HepG2 (cell line): Measurements from ENCODE around the gene FASTKD1. TPM values are rescaled to one million over a fixed set of nuclear protein-coding genes. Genes with fewer than 3 reads are reported as not detected.

Source experiments
- ATAC-seq: fragments of 200-7000 bp; cut with Tn5 transposase; 3 replicates; pipeline ENCODE4 v1.9.1; 2020; ENCODE audit warnings: mild to moderate bottlenecking, moderate library complexity
- BruUV-seq: library from RNA; stranded (reverse); fragments of 400-500 nt; replicated peaks from 2 replicates; lab custom pipeline; 2021; lab: Mats Ljungman, UMichigan
- CTCF ChIA-PET: fragments of 300-600 bp; formaldehyde crosslinking; extraction: SDS; loops from one replicate; lab custom pipeline; 2021; ENCODE audit warnings: low total read pairs, inconsistent platforms, low intra/inter-chr PET ratio; lab: Yijun Ruan, JAX
- POLR2A ChIA-PET: fragments of 350-600 bp; sonication (Branson Sonifier 250); formaldehyde crosslinking; loops from one replicate; lab custom pipeline; 2020; ENCODE audit warnings: antibody characterized with exemption, inconsistent platforms; lab: Yijun Ruan, JAX
- DNase-seq: peaks from one replicate; pipeline ENCODE4 v3.0.0-alpha.2; 2015; ENCODE audit warnings: low spot score
- FAIRE-seq: peaks from 3 replicates; lab custom pipeline; 2011; peaks lifted over from hg19 to GRCh38; lab: Jason Lieb, UNC
- H2AFZ ChIP-seq: one replicate; pipeline ENCODE4 v1.6.1; 2011; ENCODE audit warnings: low read length, inconsistent platforms
- H3K27ac ChIP-seq: fragments of 300-600 bp; 3 replicates; pipeline ENCODE4 v1.8.0; 2011; ENCODE audit warnings: mixed run types, mild to moderate bottlenecking, mixed read lengths, low read length, inconsistent platforms; ENCODE audit not compliant: insufficient read depth; ENCODE audit errors: extremely low read length
- H3K27me3 ChIP-seq, 2 experiments: fragments of 200-600 bp in 1 of 2; 2 replicates in 1 of 2; 3 replicates in 1 of 2; pipeline versions ENCODE4 v1.6.0 to v1.8.0; 2011; ENCODE audit warnings: low read length in 2 of 2, mild to moderate bottlenecking in 2 of 2, moderate library complexity in 2 of 2, inconsistent platforms in 1 of 2; ENCODE audit not compliant: insufficient read depth in 2 of 2, control insufficient read depth in 1 of 2
- H3K36me3 ChIP-seq, 2 experiments: fragments of 200-600 bp in 1 of 2; replicated peaks in 1 of 2; 2 replicates in 1 of 2; 3 replicates in 1 of 2; pipeline versions ENCODE4 v1.5.1 to v1.8.0; 2011; ENCODE audit warnings: low read length in 2 of 2, inconsistent platforms in 1 of 2; ENCODE audit not compliant: insufficient read depth in 2 of 2, control insufficient read depth in 1 of 2
- H3K4me1 ChIP-seq: 2 replicates; pipeline ENCODE4 v1.5.1; 2012; ENCODE audit warnings: low read length, inconsistent platforms; ENCODE audit not compliant: insufficient read depth
- H3K4me2 ChIP-seq: 2 replicates; pipeline ENCODE4 v1.6.0; 2011; ENCODE audit warnings: low read depth, low read length, inconsistent platforms
- H3K4me3 ChIP-seq, 3 experiments: fragments of 200-600 bp in 1 of 3; sonication (generic), shearing (Covaris generic) in 1 of 3; replicated peaks in 1 of 3; 2 replicates each; pipeline ENCODE4 v1.5.1; 2011 to 2016; ENCODE audit warnings: low read length in 3 of 3, inconsistent platforms in 2 of 3, low read depth in 2 of 3, mild to moderate bottlenecking in 2 of 3, control low read depth in 1 of 3, mixed read lengths in 1 of 3; ENCODE audit not compliant: insufficient read depth in 1 of 3
- H3K79me2 ChIP-seq: one replicate; pipeline ENCODE4 v1.6.1; 2011; ENCODE audit warnings: low read length, inconsistent platforms; ENCODE audit not compliant: insufficient read depth
- H3K9ac ChIP-seq: 2 replicates; pipeline ENCODE4 v1.6.0; 2011; ENCODE audit warnings: mild to moderate bottlenecking, low read depth, low read length, inconsistent platforms; ENCODE audit not compliant: insufficient read depth
- H3K9me3 ChIP-seq: 2 replicates; pipeline ENCODE4 v1.5.1; 2012; ENCODE audit warnings: mild to moderate bottlenecking, low read length
- H4K20me1 ChIP-seq: 2 replicates; pipeline ENCODE4 v1.6.0; 2011; ENCODE audit warnings: inconsistent platforms, mild to moderate bottlenecking, low read length, moderate library complexity; ENCODE audit not compliant: insufficient read depth
- CBFB ChIP-seq: sonication (generic); formaldehyde crosslinking; IDR thresholded peaks from 2 replicates; pipeline ENCODE4 v1.4.0; 2020; ENCODE audit warnings: missing genetic modification reagents
- HOXA3 ChIP-seq: sonication (generic); formaldehyde crosslinking; IDR thresholded peaks from 2 replicates; pipeline ENCODE4 v1.5.0; 2020; ENCODE audit warnings: missing genetic modification reagents
- KDM1A ChIP-seq: IDR thresholded peaks from 2 replicates; pipeline ENCODE4 v1.6.1; 2016; ENCODE audit warnings: missing compliant biosample characterization
- NFATC3 ChIP-seq: sonication (generic); formaldehyde crosslinking; IDR thresholded peaks from 2 replicates; pipeline ENCODE4 v1.5.1; 2020; ENCODE audit warnings: mild to moderate bottlenecking, missing genetic modification reagents
- SALL1 ChIP-seq: sonication (generic); formaldehyde crosslinking; IDR thresholded peaks from 2 replicates; pipeline ENCODE4 v1.8.0; 2022; ENCODE audit warnings: mild to moderate bottlenecking, missing genetic modification reagents
- SAP130 ChIP-seq: IDR thresholded peaks from 2 replicates; pipeline ENCODE4 v1.6.1; 2016; ENCODE audit warnings: low read depth
- SOX6 ChIP-seq, 2 experiments: fragments of 450-650 bp in 1 of 2; sonication (generic) in 1 of 2; formaldehyde crosslinking in 1 of 2; IDR thresholded peaks; 2 replicates each; pipeline versions ENCODE4 v1.4.0 to v1.6.1; 2017 to 2020; ENCODE audit warnings: antibody characterized with exemption in 1 of 2, mild to moderate bottlenecking in 1 of 2, missing genetic modification reagents in 1 of 2
- TEAD2 ChIP-seq: sonication (generic); formaldehyde crosslinking; IDR thresholded peaks from 2 replicates; pipeline ENCODE4 v1.9.0; 2021; ENCODE audit warnings: missing genetic modification reagents
- TOE1 ChIP-seq: sonication (generic); formaldehyde crosslinking; IDR thresholded peaks from 2 replicates; pipeline ENCODE4 v1.4.0; 2020; ENCODE audit warnings: mild to moderate bottlenecking, missing genetic modification reagents
- TSC22D2 ChIP-seq: sonication (generic); formaldehyde crosslinking; IDR thresholded peaks from 2 replicates; pipeline ENCODE4 v1.5.1; 2020; ENCODE audit warnings: missing genetic modification reagents, mild to moderate bottlenecking, borderline replicate concordance
- ZNF782 ChIP-seq: sonication (generic); formaldehyde crosslinking; IDR thresholded peaks from 2 replicates; pipeline ENCODE4 v1.4.0; 2020; ENCODE audit warnings: missing genetic modification reagents, mild to moderate bottlenecking, borderline replicate concordance
- ZSCAN25 ChIP-seq: sonication (generic); formaldehyde crosslinking; IDR thresholded peaks from 2 replicates; pipeline ENCODE4 v1.8.0; 2022; ENCODE audit warnings: mild to moderate bottlenecking, missing genetic modification reagents
- WGBS: methylation state at CpG from one replicate; pipeline ENCODE4 v1.1.6; 2017; ENCODE audit warnings: low lambda C conversion rate; 5-methylcytosine and 5-hydroxymethylcytosine counted together
- in situ Hi-C: cut with HindIII; loops from 2 replicates; pipeline ENCODE4 v1.10.0; 2017; ENCODE audit warnings: low pct_unique_long_range_greater_than_20kb; ENCODE audit not compliant: extremely low pct_ligation_motif_present
- intact Hi-C: fragments of 100-400 bp; cut with micrococcal nuclease; formaldehyde crosslinking; loops from one replicate; pipeline ENCODE4 v1.10.0; 2022; ENCODE audit not compliant: unreplicated experiment
- polyA plus RNA-seq, 8 experiments: library from polyadenylated mRNA; depleted of rRNA in 3 of 8; stranded (reverse) in 7 of 8; unstranded in 1 of 8; fragments of >200 nt; fragmentation: Illumina TruSeq in 4 of 8; extraction: Trizol in 4 of 8; gene quantifications; 2 replicates each; pipeline versions ENCODE4 v1.2.1 to v1.2.3, GENCODE V29; 2011 to 2016; ENCODE audit warnings: low read depth in 4 of 8, missing spikeins in 1 of 8, mixed read lengths in 1 of 8; ENCODE audit not compliant: insufficient read depth in 1 of 8
- total RNA-seq, 5 experiments: library from RNA; depleted of rRNA; stranded (reverse); fragments of >200 nt; fragmentation: Illumina TruSeq; extraction: Trizol; gene quantifications; 2 replicates each; pipeline ENCODE4 v1.2.3, GENCODE V29; 2016; ENCODE audit warnings: low read depth in 1 of 5
- TF ChIP-seq, protein P1 (sequence below): sonication (generic); formaldehyde crosslinking; IDR thresholded peaks from 2 replicates; pipeline ENCODE4 v1.8.0; 2023; ENCODE audit warnings: mild to moderate bottlenecking, missing genetic modification reagents
- TF ChIP-seq, protein P2 (sequence below): sonication (generic); formaldehyde crosslinking; IDR thresholded peaks from 2 replicates; pipeline ENCODE4 v1.8.1; 2023; ENCODE audit warnings: missing genetic modification reagents, mild to moderate bottlenecking, borderline replicate concordance
- TF ChIP-seq, protein P3 (sequence below): sonication (generic); formaldehyde crosslinking; IDR thresholded peaks from 2 replicates; pipeline ENCODE4 v1.8.0; 2022; ENCODE audit warnings: mild to moderate bottlenecking, missing genetic modification reagents

FASTKD1 gene
- total and polyA plus RNA-seq, 2 of the 13 experiments (the other 11 are each of a cell fraction or from before 2014, with no cell fraction given): 35.0 to 38.0 TPM

DNA sequence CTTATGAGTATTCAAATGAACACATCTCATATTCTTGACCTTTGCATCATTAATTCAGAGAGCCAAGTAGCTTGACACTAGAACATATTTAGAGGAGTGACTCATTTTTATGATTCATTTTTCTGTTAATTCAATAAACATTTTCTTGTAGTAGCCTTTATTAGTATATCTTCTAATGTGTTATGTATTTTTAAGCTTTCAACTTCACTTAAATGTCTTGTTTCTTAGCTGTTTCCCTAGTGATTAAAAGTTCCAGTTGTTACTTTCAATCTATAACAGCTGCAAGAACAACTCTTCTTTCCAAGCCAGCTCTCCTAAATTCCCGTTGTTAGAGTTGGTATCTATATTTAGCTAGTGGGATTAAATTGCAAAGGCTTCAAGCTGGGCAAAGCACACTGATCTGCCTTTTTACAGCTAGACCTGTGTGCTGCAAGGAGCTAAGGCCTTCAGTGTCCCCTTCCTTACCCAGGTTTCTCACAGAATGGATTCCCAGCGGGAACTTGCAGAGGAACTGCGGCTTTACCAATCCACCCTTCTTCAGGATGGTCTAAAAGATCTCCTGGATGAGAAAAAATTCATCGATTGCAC is 64.3 kb downstream of the FASTKD1 start, which contains the start of gene KLHL41:
Gene KLHL41 (plus strand): TSS at position 405 of the 588 bp plus-strand sequence. CDS start 77 bp downstream, at position 482.
- no peak for FAIRE-seq
- no peak within 1 kb of the TSS for H3K27ac ChIP-seq
- peaks cover 19% of the 10 kb centered on the region for H3K4me1 ChIP-seq
- BruUV-seq: no TSS peak
- no peak within 1 kb of the TSS for H3K4me2 ChIP-seq
- WGBS: 83% methylated on average over 4 of the region's 4 CpGs
- no peaks in the 10 kb centered on the region for H3K27me3 ChIP-seq
- no peak for DNase-seq
- H3K9me3 ChIP-seq: no peaks in the 10 kb centered on the region
- H4K20me1 ChIP-seq: no peaks in the 10 kb centered on the region
- ATAC-seq: no peak
- intact Hi-C loops (no loop called here), in situ Hi-C loops (no loop called here)
- H2AFZ ChIP-seq: no peak within 1 kb of the TSS
- ChIA-PET POLR2A (no interaction called here), CTCF (no interaction called here)
- H3K9ac ChIP-seq: no peak within 1 kb of the TSS
- H3K79me2 ChIP-seq: no peaks in the 10 kb centered on the region
- no peaks in the 10 kb centered on the region for H3K36me3 ChIP-seq
- no peak for TF ChIP-seq TEAD2 (CRISPR knock-in tag)
- no peak for TF ChIP-seq HOXA3 (CRISPR knock-in tag)
- TF ChIP-seq SALL1 (CRISPR knock-in tag): no peak
- TF ChIP-seq, protein P1, sequence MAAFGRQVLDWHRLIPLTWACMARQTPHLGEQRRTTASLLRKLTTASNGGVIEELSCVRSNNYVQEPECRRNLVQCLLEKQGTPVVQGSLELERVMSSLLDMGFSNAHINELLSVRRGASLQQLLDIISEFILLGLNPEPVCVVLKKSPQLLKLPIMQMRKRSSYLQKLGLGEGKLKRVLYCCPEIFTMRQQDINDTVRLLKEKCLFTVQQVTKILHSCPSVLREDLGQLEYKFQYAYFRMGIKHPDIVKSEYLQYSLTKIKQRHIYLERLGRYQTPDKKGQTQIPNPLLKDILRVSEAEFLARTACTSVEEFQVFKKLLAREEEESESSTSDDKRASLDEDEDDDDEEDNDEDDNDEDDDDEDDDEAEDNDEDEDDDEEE (CRISPR knock-in tag): no peak
- TF ChIP-seq KDM1A (CRISPR knock-in tag): no peak
- no peak within 1 kb of the TSS for H3K4me3 ChIP-seq

DNA sequence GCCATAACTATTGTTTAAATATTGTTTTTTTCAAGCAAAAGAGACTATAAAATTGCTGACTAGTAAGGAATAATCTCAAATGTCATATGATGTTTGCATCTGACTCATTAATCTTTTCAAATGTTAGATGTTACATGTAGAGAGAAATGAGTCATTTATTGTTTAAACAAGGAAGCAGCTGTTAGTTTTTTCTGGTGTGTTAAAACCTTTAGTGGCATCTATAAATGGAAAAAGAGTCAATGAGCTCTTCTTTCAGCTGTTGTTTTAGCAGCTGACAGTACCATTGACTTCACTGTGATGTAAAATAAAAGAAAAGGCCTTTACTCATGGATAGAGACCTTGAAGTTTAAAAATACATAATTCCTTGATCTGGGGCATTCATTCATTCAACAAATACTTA is 66.0 kb downstream of the FASTKD1 start:
- Histone ChIP-seq H4K20me1 (no peaks in the 10 kb centered on the region), H2AFZ (no peak overlapping the region), H3K36me3 (no peaks in the 10 kb centered on the region), H3K27me3 (no peaks in the 10 kb centered on the region), H3K27ac (no peak overlapping the region), H3K79me2 (no peaks in the 10 kb centered on the region), H3K9me3 (no peaks in the 10 kb centered on the region), H3K4me3 (no peak overlapping the region), H3K4me2 (no peak overlapping the region), H3K9ac (no peak overlapping the region), H3K4me1 (peaks cover 9% of the 10 kb centered on the region; the same call in 1 of the 2 replicates)
- ATAC-seq (no peak), FAIRE-seq (no peak), DNase-seq (peak; percentile 58)
- ChIA-PET POLR2A (interaction anchor here (0.7 to 1.0 kb wide), 2 partner anchors 22 to 77 kb away, joined by 3 read pairs; no protein-coding TSS in a partner anchor), CTCF (no interaction called here)
- intact Hi-C loops (no loop called here), in situ Hi-C loops (no loop called here)
- BruUV-seq: no TSS peak
- TF ChIP-seq, protein P2, sequence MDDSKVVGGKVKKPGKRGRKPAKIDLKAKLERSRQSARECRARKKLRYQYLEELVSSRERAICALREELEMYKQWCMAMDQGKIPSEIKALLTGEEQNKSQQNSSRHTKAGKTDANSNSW (CRISPR knock-in tag): no peak
- no peak for TF ChIP-seq TSC22D2 (CRISPR knock-in tag)
- no peak for TF ChIP-seq NFATC3 (CRISPR knock-in tag)
- TF ChIP-seq, protein P3, sequence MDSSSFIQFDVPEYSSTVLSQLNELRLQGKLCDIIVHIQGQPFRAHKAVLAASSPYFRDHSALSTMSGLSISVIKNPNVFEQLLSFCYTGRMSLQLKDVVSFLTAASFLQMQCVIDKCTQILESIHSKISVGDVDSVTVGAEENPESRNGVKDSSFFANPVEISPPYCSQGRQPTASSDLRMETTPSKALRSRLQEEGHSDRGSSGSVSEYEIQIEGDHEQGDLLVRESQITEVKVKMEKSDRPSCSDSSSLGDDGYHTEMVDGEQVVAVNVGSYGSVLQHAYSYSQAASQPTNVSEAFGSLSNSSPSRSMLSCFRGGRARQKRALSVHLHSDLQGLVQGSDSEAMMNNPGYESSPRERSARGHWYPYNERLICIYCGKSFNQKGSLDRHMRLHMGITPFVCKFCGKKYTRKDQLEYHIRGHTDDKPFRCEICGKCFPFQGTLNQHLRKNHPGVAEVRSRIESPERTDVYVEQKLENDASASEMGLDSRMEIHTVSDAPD (CRISPR knock-in tag): no peak
- no peak for TF ChIP-seq CBFB
- no peak for TF ChIP-seq ZNF782
- TF ChIP-seq SOX6 (IDR thresholded peaks at IDR 0.05): no peak
- TF ChIP-seq SOX6 (CRISPR knock-in tag; IDR thresholded peaks at IDR 0.05): no peak
- no peak for TF ChIP-seq TOE1 (CRISPR knock-in tag)
- TF ChIP-seq SAP130 (CRISPR knock-in tag): peak; percentile 38
- TF ChIP-seq ZSCAN25: no peak
